Smooth muscle cell (in vitro differentiated cells): ENCODE results near the gene CPE. TPM values are rescaled to one million over a fixed set of nuclear protein-coding genes. Genes with fewer than 3 reads are reported as not detected.

Experiments used
- microRNA counts: library from miRNA; unstranded; fragments of <30 nt; microRNA quantifications from one replicate; lab custom pipeline; 2016
- microRNA-seq: library from miRNA; unstranded; fragments of <30 nt; microRNA quantifications from one replicate; pipeline ENCODE4, GENCODE V29; 2016; ENCODE audit warnings: borderline number of aligned reads
- polyA plus RNA-seq: library from polyadenylated mRNA; unstranded; fragments of >200 nt; fragmentation: Nextera tagmentation; extraction: Ambion mirVana; gene quantifications from 2 replicates; pipeline ENCODE4 v1.2.1, GENCODE V29; 2016
- small RNA-seq: library from RNA; depleted of rRNA; stranded (forward); fragments of <200 nt; gene quantifications from one replicate; pipeline ENCODE3, GENCODE V24; 2014
- total RNA-seq: library from RNA; depleted of rRNA; stranded (reverse); fragments of >200 nt; gene quantifications from 2 replicates; pipeline ENCODE4 v1.2.3, GENCODE V29; 2014

Gene CPE
- total and polyA plus RNA-seq, 2 experiments from 2014 or later, result 45.9 to 47.6 TPM

MicroRNA genes within 50 kb of the gene (microRNA counts, 767-probe panel; counts per million panel counts)
- 183 counts per million for microRNA hsa-miR-578 (lab: Ali Mortazavi, UCI)

Small RNA genes within 50 kb of the gene (microRNA-seq; reads per million reads assigned to microRNA genes)
- not detected for gene MIR578

Small RNA genes within 50 kb of the gene (small RNA-seq; reads per million reads assigned to genes)
- 0.13 reads per million for gene MIR578
- gene SCGB1D5P, result not detected

Other genes starting within 250 kb of the CPE start
- 18.6 TPM in 2 replicates for gene KLHL2, start 171.4 kb upstream of the CPE start, total RNA-seq
- 2.6 and 4.9 TPM in 2 replicates for gene KLHL2, start 171.4 kb upstream of the CPE start, polyA plus RNA-seq
- gene MSMO1, start 51.3 kb upstream of the CPE start, total RNA-seq, result 218 and 299 TPM in 2 replicates
- 133 and 214 TPM in 2 replicates for gene MSMO1, start 51.3 kb upstream of the CPE start, polyA plus RNA-seq